ENCODE measurements around the gene RANBP10. TPM values are rescaled to one million over a fixed set of nuclear protein-coding genes. Genes with fewer than 3 reads are reported as not detected.

The RANBP10 gene
- total and polyA plus RNA-seq, 2 of the 13 experiments (the other 11 are each of a cell fraction or from before 2014, with no cell fraction given), result 9.2 to 22.7 TPM

GRCh38 chr16:67841816-67842508 is 35.6 kb upstream of the RANBP10 start, which contains the start of gene THAP11 (continued):
- TF ChIP-seq DZIP1 (CRISPR knock-in tag; IDR thresholded peaks at IDR 0.05), result no peak
- TF ChIP-seq NR2F2 (IDR thresholded peaks at IDR 0.05; ENCODE audit: borderline replicate concordance, low read depth), result no peak
- TF ChIP-seq CREB3 (CRISPR knock-in tag; IDR thresholded peaks at IDR 0.05), result no peak; the same call in 1 of the 2 replicates
- no peak for TF ChIP-seq IKZF1 (IDR thresholded peaks at IDR 0.05)
- TF ChIP-seq TMF1 (CRISPR knock-in tag; IDR thresholded peaks at IDR 0.05; ENCODE audit: low read depth), result no peak
- TF ChIP-seq SAP130 (CRISPR knock-in tag; IDR thresholded peaks at IDR 0.05; ENCODE audit: low read depth), result peak; percentile 93
- TF ChIP-seq CREB1 (IDR thresholded peaks at IDR 0.05), result peak; percentile 49; the same call in 1 of the 2 replicates
- TF ChIP-seq CREB1 (CRISPR knock-in tag; IDR thresholded peaks at IDR 0.05), result peak; percentile 85
- TF ChIP-seq TFAP4 (IDR thresholded peaks at IDR 0.05; ENCODE audit: borderline replicate concordance, low read depth), result no peak
- no peak for TF ChIP-seq MAX (IDR thresholded peaks at IDR 0.05)
- peak; percentile 90; the same call in 1 of the 2 replicates for TF ChIP-seq RELA (CRISPR knock-in tag; IDR thresholded peaks at IDR 0.05)
- TF ChIP-seq ZNF142 (CRISPR knock-in tag; IDR thresholded peaks at IDR 0.05), result 0 out of 2 replicates have a peak, but pooled peaks have one; percentile 25
- TF ChIP-seq TRAFD1 (CRISPR knock-in tag; IDR thresholded peaks at IDR 0.05; ENCODE audit: borderline replicate concordance), result no peak; the same call in 1 of the 2 replicates
- TF ChIP-seq ZNF781 (CRISPR knock-in tag; IDR thresholded peaks at IDR 0.05; ENCODE audit: borderline replicate concordance, not compliant biosample characterization), result no peak
- 0 out of 2 replicates have a peak, but pooled peaks have one; percentile 57 for TF ChIP-seq SRF (IDR thresholded peaks at IDR 0.05; ENCODE audit: low read depth, low read length)

Data from HepG2 (cell line).